ENCODE measurements around the gene RGMA.

Gene RGMA

GRCh38 chr15:93017526-93017925 is 71.5 kb downstream of the RGMA start:
- H3K4me1 ChIP-seq, result no peaks in the 10 kb centered on the region
- no peak for TF ChIP-seq Cebpa-rat (IDR thresholded peaks at IDR 0.05)
- H4K20me1 ChIP-seq, result peaks cover 2 to 62% (median 15%) of the 10 kb centered on the region in 11 experiments; a peak in 17 of 22 replicates
- no peaks in the 10 kb centered on the region for H3K27me3 ChIP-seq
- no peak overlapping the region for H3K4me3 ChIP-seq
- peaks cover 98 to 100% (median 100%) of the 10 kb centered on the region in 11 experiments for H3K36me3 ChIP-seq
- H3K9me3 ChIP-seq (replicated peaks in 1 of 11), result no peaks in the 10 kb centered on the region
- no peak overlapping the region for H3K27ac ChIP-seq
- H3K9ac ChIP-seq, result no peak overlapping the region
- no peak overlapping the region for H3K4me2 ChIP-seq

- Histone ChIP-seq H3K27me3 (no peaks in the 10 kb centered on the region), H4K20me1 (peaks cover 0 to 65% (median 18%) of the 10 kb centered on the region in 11 experiments; a peak in 12 of 22 replicates), H3K4me3 (no peak overlapping the region), H3K4me2 (no peak overlapping the region), H3K9ac (no peak overlapping the region), H3K9me3 (replicated peaks in 1 of 11) (no peaks in the 10 kb centered on the region), H3K36me3 (peaks cover 98 to 100% (median 100%) of the 10 kb centered on the region in 11 experiments), H3K4me1 (no peaks in the 10 kb centered on the region), H3K27ac (no peak overlapping the region)
- TF ChIP-seq Cebpa-rat (IDR thresholded peaks at IDR 0.05), result no peak
Measured at GRCh38 chr15:93012786-93013185, 76.2 kb downstream of the RGMA start.

GRCh38 chr15:93007994-93008393 is 81.0 kb downstream of the RGMA start:
- H3K9me3 ChIP-seq (replicated peaks in 1 of 11), result no peaks in the 10 kb centered on the region
- no peak overlapping the region for H3K27ac ChIP-seq

GRCh38 chr15:93005133-93005532 is 83.9 kb downstream of the RGMA start:
- H3K9me3 ChIP-seq (replicated peaks in 1 of 11), result no peaks in the 10 kb centered on the region
- peaks cover 97 to 100% (median 99%) of the 10 kb centered on the region in 11 experiments for H3K36me3 ChIP-seq
- peaks cover 0 to 20% (median 0%) of the 10 kb centered on the region in 10 experiments; a peak in 1 of 20 replicates for H3K4me1 ChIP-seq
- H3K27ac ChIP-seq, result no peak overlapping the region
- no peak for TF ChIP-seq Cebpa-rat (IDR thresholded peaks at IDR 0.05)
- no peak overlapping the region for H3K9ac ChIP-seq
- H3K27me3 ChIP-seq, result no peaks in the 10 kb centered on the region
- no peak overlapping the region for H3K4me2 ChIP-seq
- no peak overlapping the region for H3K4me3 ChIP-seq
- peaks cover 0 to 84% (median 27%) of the 10 kb centered on the region in 11 experiments; a peak in 14 of 22 replicates for H4K20me1 ChIP-seq

More at GRCh38 chr15:93007994-93008393, 81.0 kb downstream of the RGMA start:
- Histone ChIP-seq H3K4me2 (no peak overlapping the region), H4K20me1 (peaks cover 0 to 85% (median 31%) of the 10 kb centered on the region in 11 experiments; a peak in 14 of 22 replicates), H3K4me3 (no peak overlapping the region), H3K36me3 (peaks cover 97 to 100% (median 99%) of the 10 kb centered on the region in 11 experiments), H3K4me1 (no peaks in the 10 kb centered on the region), H3K27me3 (no peaks in the 10 kb centered on the region), H3K9ac (no peak overlapping the region)
- no peak for TF ChIP-seq Cebpa-rat (IDR thresholded peaks at IDR 0.05)

GRCh38 chr15:93001881-93002280 is 87.1 kb downstream of the RGMA start:
- TF ChIP-seq Cebpa-rat (IDR thresholded peaks at IDR 0.05), result no peak
- Histone ChIP-seq H4K20me1 (peaks cover 0 to 74% (median 10%) of the 10 kb centered on the region in 11 experiments; a peak in 12 of 22 replicates), H3K4me3 (no peak overlapping the region), H3K9ac (no peak overlapping the region; a peak in 1 of 22 replicates), H3K27ac (no peak overlapping the region), H3K4me2 (no peak overlapping the region), H3K9me3 (replicated peaks in 1 of 11) (no peaks in the 10 kb centered on the region), H3K27me3 (no peaks in the 10 kb centered on the region), H3K4me1 (peaks cover 0 to 21% (median 0%) of the 10 kb centered on the region in 10 experiments; a peak in 1 of 20 replicates), H3K36me3 (peaks cover 98 to 100% (median 100%) of the 10 kb centered on the region in 11 experiments)

- Histone ChIP-seq H4K20me1 (peaks cover 0 to 70% (median 10%) of the 10 kb centered on the region in 11 experiments; a peak in 11 of 22 replicates), H3K27ac (no peak overlapping the region), H3K27me3 (no peaks in the 10 kb centered on the region), H3K4me3 (no peak overlapping the region), H3K36me3 (peaks cover 98 to 100% (median 100%) of the 10 kb centered on the region in 11 experiments), H3K4me1 (peaks cover 0 to 21% (median 0%) of the 10 kb centered on the region in 10 experiments; a peak in 1 of 20 replicates), H3K9me3 (replicated peaks in 1 of 11) (no peaks in the 10 kb centered on the region), H3K4me2 (no peak overlapping the region), H3K9ac (no peak overlapping the region)
- TF ChIP-seq Cebpa-rat (IDR thresholded peaks at IDR 0.05), result no peak
Measured at GRCh38 chr15:93001156-93001555, 87.9 kb downstream of the RGMA start.

GRCh38 chr15:92997821-92998220 is 91.2 kb downstream of the RGMA start:
- Histone ChIP-seq H3K27me3 (no peaks in the 10 kb centered on the region), H3K9me3 (replicated peaks in 1 of 11) (no peaks in the 10 kb centered on the region), H4K20me1 (peaks cover 0 to 76% (median 10%) of the 10 kb centered on the region in 11 experiments; a peak in 10 of 22 replicates), H3K4me1 (peaks cover 0 to 21% (median 0%) of the 10 kb centered on the region in 10 experiments; a peak in 1 of 20 replicates), H3K9ac (no peak overlapping the region), H3K4me2 (no peak overlapping the region), H3K27ac (no peak overlapping the region), H3K36me3 (peaks cover 96 to 100% (median 98%) of the 10 kb centered on the region in 11 experiments), H3K4me3 (no peak overlapping the region)
- TF ChIP-seq Cebpa-rat (IDR thresholded peaks at IDR 0.05), result no peak

GRCh38 chr15:92992720-92993119 is 96.3 kb downstream of the RGMA start:
- Histone ChIP-seq H3K9ac (no peak overlapping the region), H3K4me1 (0 out of 20 replicates have a peak, but pooled peaks cover 0 to 9% (median 0%) of the 10 kb centered on the region in 10 experiments), H3K4me3 (no peak overlapping the region), H3K4me2 (no peak overlapping the region), H3K9me3 (replicated peaks in 1 of 11) (no peaks in the 10 kb centered on the region), H3K36me3 (peaks cover 96 to 100% (median 98%) of the 10 kb centered on the region in 11 experiments), H4K20me1 (peaks cover 0 to 88% (median 18%) of the 10 kb centered on the region in 11 experiments; a peak in 13 of 22 replicates), H3K27me3 (no peaks in the 10 kb centered on the region), H3K27ac (no peak overlapping the region)
- TF ChIP-seq Cebpa-rat (IDR thresholded peaks at IDR 0.05), result no peak

GRCh38 chr15:92990031-92990430 is 99.0 kb downstream of the RGMA start:
- Histone ChIP-seq H3K4me2 (no peak overlapping the region), H4K20me1 (peaks cover 0 to 94% (median 18%) of the 10 kb centered on the region in 11 experiments; a peak in 13 of 22 replicates), H3K36me3 (peaks cover 93 to 100% (median 96%) of the 10 kb centered on the region in 11 experiments), H3K9me3 (replicated peaks in 1 of 11) (no peaks in the 10 kb centered on the region), H3K4me1 (0 out of 20 replicates have a peak, but pooled peaks cover 0 to 9% (median 0%) of the 10 kb centered on the region in 10 experiments), H3K27ac (no peak overlapping the region), H3K27me3 (no peaks in the 10 kb centered on the region), H3K4me3 (no peak overlapping the region), H3K9ac (no peak overlapping the region)
- no peak for TF ChIP-seq Cebpa-rat (IDR thresholded peaks at IDR 0.05)
